KMS-11 (cell line): ENCODE measurements around the gene SMCO3.

Experiments
- H2AFZ ChIP-seq: fragments of 200-600 bp; sonication (generic); 2 replicates; pipeline ENCODE4 v1.6.1; 2016; ENCODE audit warnings: antibody characterized with exemption, mixed run types, low read depth
- H3K27ac ChIP-seq: fragments of 200-600 bp; sonication (generic); 2 replicates; pipeline ENCODE4 v1.6.1; 2016; ENCODE audit warnings: mild to moderate bottlenecking, mixed run types
- H3K27me3 ChIP-seq: fragments of 200-600 bp; sonication (generic); 2 replicates; pipeline ENCODE4 v1.6.1; 2017; ENCODE audit warnings: mild to moderate bottlenecking, low read depth, mixed run types, moderate library complexity; ENCODE audit not compliant: insufficient read depth
- H3K36me3 ChIP-seq: fragments of 200-600 bp; sonication (generic); 2 replicates; pipeline ENCODE4 v1.6.1; 2017; ENCODE audit warnings: mild to moderate bottlenecking, mixed run types; ENCODE audit not compliant: insufficient read depth
- H3K4me1 ChIP-seq: fragments of 200-600 bp; sonication (generic); 2 replicates; pipeline ENCODE4 v1.6.1; 2016; ENCODE audit warnings: mild to moderate bottlenecking, low read depth, mixed run types; ENCODE audit not compliant: poor library complexity, severe bottlenecking
- H3K4me2 ChIP-seq: fragments of 200-600 bp; sonication (generic); 2 replicates; pipeline ENCODE4 v1.7.0; 2016; ENCODE audit warnings: mild to moderate bottlenecking, mixed run types
- H3K4me3 ChIP-seq: fragments of 200-600 bp; sonication (generic); IDR thresholded peaks from 2 replicates; pipeline ENCODE4 v1.6.1; 2017; ENCODE audit warnings: low read depth, low read length, mixed read lengths; ENCODE audit not compliant: insufficient read depth
- H3K79me2 ChIP-seq: fragments of 200-600 bp; sonication (generic); 2 replicates; pipeline ENCODE4 v1.6.1; 2016; ENCODE audit warnings: low read depth, mixed run types; ENCODE audit not compliant: insufficient read depth
- H3K9ac ChIP-seq: fragments of 200-600 bp; sonication (generic); 2 replicates; pipeline ENCODE4 v1.6.1; 2016; ENCODE audit warnings: mild to moderate bottlenecking, mixed run types
- H4K20me1 ChIP-seq: fragments of 200-600 bp; sonication (generic); 2 replicates; pipeline ENCODE4 v1.6.1; 2016; ENCODE audit warnings: mild to moderate bottlenecking, mixed run types; ENCODE audit not compliant: insufficient read depth
- TF ChIP-seq, protein P1 (sequence below): fragments of 200-600 bp; sonication (generic); conservative IDR thresholded peaks from 2 replicates; pipeline ENCODE4 v1.6.1; 2017; ENCODE audit warnings: low read depth, mild to moderate bottlenecking, antibody characterized with exemption, low read length, moderate library complexity, mixed read lengths

Gene SMCO3

DNA sequence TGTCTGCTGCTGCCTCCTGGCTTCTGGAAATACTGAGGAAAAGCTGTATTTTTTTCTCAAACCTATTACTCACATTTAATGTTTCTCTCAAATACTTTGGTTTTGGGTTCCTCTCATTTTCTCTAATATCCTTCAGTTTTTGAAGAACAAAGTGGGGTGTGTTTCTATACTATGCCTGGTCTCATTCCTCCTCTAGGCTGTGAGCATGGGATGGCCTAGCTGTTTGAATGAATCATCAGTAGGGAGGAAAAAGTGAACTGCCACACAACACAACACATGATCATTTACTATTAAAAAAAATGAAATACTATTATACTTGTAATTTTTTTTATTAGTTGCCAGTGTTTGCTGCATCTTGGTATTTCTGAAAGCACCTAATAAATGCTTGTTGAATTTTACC lies 11.3 kb upstream of the SMCO3 start:
- no peak overlapping the region for H3K27ac ChIP-seq
- H3K27me3 ChIP-seq: no peaks in the 10 kb centered on the region
- H2AFZ ChIP-seq: no peak overlapping the region
- H3K36me3 ChIP-seq: no peaks in the 10 kb centered on the region
- no peak overlapping the region for H3K9ac ChIP-seq
- no peaks in the 10 kb centered on the region for H3K79me2 ChIP-seq
- no peaks in the 10 kb centered on the region for H3K4me1 ChIP-seq
- no peak overlapping the region for H3K4me2 ChIP-seq
- no peaks in the 10 kb centered on the region for H4K20me1 ChIP-seq
- TF ChIP-seq, protein P1, sequence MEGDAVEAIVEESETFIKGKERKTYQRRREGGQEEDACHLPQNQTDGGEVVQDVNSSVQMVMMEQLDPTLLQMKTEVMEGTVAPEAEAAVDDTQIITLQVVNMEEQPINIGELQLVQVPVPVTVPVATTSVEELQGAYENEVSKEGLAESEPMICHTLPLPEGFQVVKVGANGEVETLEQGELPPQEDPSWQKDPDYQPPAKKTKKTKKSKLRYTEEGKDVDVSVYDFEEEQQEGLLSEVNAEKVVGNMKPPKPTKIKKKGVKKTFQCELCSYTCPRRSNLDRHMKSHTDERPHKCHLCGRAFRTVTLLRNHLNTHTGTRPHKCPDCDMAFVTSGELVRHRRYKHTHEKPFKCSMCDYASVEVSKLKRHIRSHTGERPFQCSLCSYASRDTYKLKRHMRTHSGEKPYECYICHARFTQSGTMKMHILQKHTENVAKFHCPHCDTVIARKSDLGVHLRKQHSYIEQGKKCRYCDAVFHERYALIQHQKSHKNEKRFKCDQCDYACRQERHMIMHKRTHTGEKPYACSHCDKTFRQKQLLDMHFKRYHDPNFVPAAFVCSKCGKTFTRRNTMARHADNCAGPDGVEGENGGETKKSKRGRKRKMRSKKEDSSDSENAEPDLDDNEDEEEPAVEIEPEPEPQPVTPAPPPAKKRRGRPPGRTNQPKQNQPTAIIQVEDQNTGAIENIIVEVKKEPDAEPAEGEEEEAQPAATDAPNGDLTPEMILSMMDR: no peak
- H3K4me3 ChIP-seq: no peak overlapping the region

DNA sequence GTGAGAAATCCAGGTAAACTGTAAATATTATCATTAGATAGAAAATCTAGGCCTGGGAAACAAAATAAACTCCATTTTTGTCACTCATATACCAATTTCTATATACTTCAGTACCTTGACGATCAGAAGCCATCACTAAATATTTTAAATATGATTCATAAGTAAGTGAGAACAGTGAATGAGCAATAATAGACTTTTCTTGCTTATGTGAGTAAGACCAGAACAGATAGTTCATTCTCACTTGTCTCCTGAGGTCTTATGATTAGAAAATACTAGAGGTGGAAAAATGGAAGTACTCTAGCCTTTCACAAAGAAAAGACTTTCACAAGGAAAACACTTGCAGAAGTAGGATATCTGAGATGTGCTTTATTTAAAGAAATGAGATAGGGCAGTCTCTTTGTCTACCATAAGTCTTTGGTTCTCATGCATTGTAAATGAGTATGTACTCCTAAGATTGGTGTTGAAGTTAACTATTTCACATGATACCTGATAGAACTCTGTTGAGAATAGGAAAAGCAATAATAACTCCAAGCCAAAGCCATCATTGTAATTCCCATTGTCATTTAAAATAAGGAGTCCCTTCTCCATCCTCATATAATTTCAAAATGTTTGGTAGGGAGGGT lies 10.1 kb upstream of the SMCO3 start:
- Histone ChIP-seq H3K9ac (no peak overlapping the region), H3K4me2 (no peak overlapping the region), H3K4me3 (no peak overlapping the region), H3K79me2 (no peaks in the 10 kb centered on the region), H2AFZ (no peak overlapping the region), H3K27me3 (no peaks in the 10 kb centered on the region), H4K20me1 (no peaks in the 10 kb centered on the region), H3K27ac (no peak overlapping the region), H3K36me3 (no peaks in the 10 kb centered on the region), H3K4me1 (no peaks in the 10 kb centered on the region)
- TF ChIP-seq, protein P1: no peak

DNA sequence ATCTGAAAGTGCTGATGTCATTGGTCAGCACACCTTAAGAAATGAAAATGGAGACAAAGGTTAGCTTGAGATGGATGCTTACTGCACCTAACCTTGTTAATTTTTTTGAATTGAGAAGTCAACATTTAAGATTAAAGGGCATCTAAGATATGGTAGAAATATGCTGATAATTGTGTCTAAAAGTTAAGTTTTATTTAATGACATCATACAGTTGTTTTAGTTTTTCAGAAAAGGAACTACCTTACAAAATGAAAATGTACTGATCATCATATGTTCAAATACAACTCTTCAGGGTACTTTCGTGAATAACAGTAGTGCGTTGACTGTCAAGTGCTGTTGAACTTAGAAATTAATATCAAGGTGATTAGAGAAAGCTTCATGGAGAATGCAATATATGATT lies 2.5 kb downstream of the SMCO3 start:
- Histone ChIP-seq H3K79me2 (no peaks in the 10 kb centered on the region), H3K27ac (no peak overlapping the region), H3K27me3 (no peaks in the 10 kb centered on the region), H3K9ac (no peak overlapping the region), H2AFZ (no peak overlapping the region), H3K4me1 (no peaks in the 10 kb centered on the region), H4K20me1 (no peaks in the 10 kb centered on the region), H3K4me3 (no peak overlapping the region), H3K4me2 (no peak overlapping the region), H3K36me3 (no peaks in the 10 kb centered on the region)
- TF ChIP-seq, protein P1: no peak

DNA sequence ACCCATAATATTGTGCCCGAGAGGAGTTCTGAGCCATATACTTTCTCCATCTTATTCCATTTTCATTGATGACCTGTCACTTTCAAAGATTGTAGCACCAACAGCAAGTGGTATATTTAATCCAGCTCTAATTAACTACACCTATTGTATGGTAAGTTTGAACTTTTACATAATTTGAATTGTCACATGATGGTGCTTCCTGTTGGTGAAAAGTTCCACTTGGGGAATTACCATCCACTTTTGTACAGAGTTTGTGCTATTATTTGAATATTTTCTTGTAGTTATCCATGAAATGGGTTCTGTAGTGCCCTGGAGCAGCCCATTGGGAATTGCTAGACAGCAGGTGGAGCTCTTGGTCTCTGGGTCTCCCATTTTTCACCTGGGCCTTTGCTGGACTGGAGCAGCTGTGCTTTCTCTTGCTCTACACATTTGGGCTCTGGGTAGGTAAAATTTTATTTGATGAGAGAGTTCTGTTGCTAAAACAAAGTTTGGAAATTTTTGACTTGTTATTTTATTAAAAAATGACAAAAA lies 3.0 kb downstream of the SMCO3 start:
- Histone ChIP-seq H3K4me2 (no peak overlapping the region), H2AFZ (no peak overlapping the region)

More for the DNA sequence above, 3.0 kb downstream of the SMCO3 start:
- Histone ChIP-seq H3K27me3 (no peaks in the 10 kb centered on the region), H3K36me3 (no peaks in the 10 kb centered on the region), H3K9ac (no peak overlapping the region), H3K79me2 (no peaks in the 10 kb centered on the region), H3K27ac (no peak overlapping the region), H3K4me3 (no peak overlapping the region), H4K20me1 (no peaks in the 10 kb centered on the region), H3K4me1 (no peaks in the 10 kb centered on the region)
- TF ChIP-seq, protein P1: no peak
